HCT116 (cell line): ENCODE results near the gene ACBD5. TPM values are rescaled to one million over a fixed set of nuclear protein-coding genes. Genes with fewer than 3 reads are reported as not detected.

ENCODE experiments used
- ATAC-seq: fragments of 200-7000 bp; cut with Tn5 transposase; 2 replicates; pipeline ENCODE4 v1.9.1; 2020; ENCODE audit warnings: mild to moderate bottlenecking, moderate library complexity
- BruUV-seq: library from RNA; stranded (reverse); fragments of 400-500 nt; replicated peaks from 2 replicates; lab custom pipeline; 2021; lab: Mats Ljungman, UMichigan
- CTCF ChIA-PET: fragments of 300-600 bp; sonication (Branson Sonifier 250); formaldehyde crosslinking; loops from one replicate; lab custom pipeline; 2021; ENCODE audit warnings: antibody characterized with exemption; lab: Charles Lee
- POLR2A ChIA-PET: fragments of 300-600, 350-600 bp; sonication (Branson Sonifier 250); formaldehyde crosslinking; loops from one replicate; lab custom pipeline; 2021; ENCODE audit warnings: antibody characterized with exemption; lab: Charles Lee
- RAD21 ChIA-PET, 2 experiments: fragments of 300-600 bp; sonication (Branson Sonifier 250); formaldehyde crosslinking; loops; one replicate each; lab custom pipeline; 2023; ENCODE audit warnings: low total read pairs in 2 of 2; ENCODE audit not compliant: uncharacterized antibody in 2 of 2, unreplicated experiment in 2 of 2, low non-redundant PET in 1 of 2; lab: Charles Lee
- DNase-seq: peaks from one replicate; pipeline ENCODE4 v3.0.0-alpha.2; 2010; ENCODE audit warnings: low read depth, low spot score
- H2AFZ ChIP-seq: fragments of 200-600 bp; shearing (Covaris generic), sonication (generic); 2 replicates; pipeline ENCODE4 v1.6.1; 2017; ENCODE audit warnings: low read depth, mixed run types, mixed read lengths, antibody characterized with exemption, low read length; ENCODE audit not compliant: poor library complexity, severe bottlenecking
- H3K27ac ChIP-seq: 2 replicates; pipeline ENCODE4 v1.5.1; 2012; ENCODE audit warnings: low read depth, low read length
- H3K27me3 ChIP-seq: fragments of 200-600 bp; sonication (generic); 2 replicates; pipeline ENCODE4 v1.6.1; 2016; ENCODE audit warnings: mixed run types, low read length, mixed read lengths; ENCODE audit not compliant: insufficient read depth
- H3K36me3 ChIP-seq, 2 experiments: fragments of 200-500 bp in 1 of 2; fragments of 200-600 bp in 1 of 2; sonication (Bioruptor generic) in 1 of 2; sonication (generic) in 1 of 2; 2 replicates each; pipeline versions ENCODE4 v1.5.1 to v1.6.1; 2014 to 2016; ENCODE audit warnings: low read length in 2 of 2, inconsistent platforms in 1 of 2, mixed read lengths in 1 of 2, mixed run types in 1 of 2; ENCODE audit not compliant: insufficient read depth in 2 of 2, control insufficient read depth in 1 of 2
- H3K4me1 ChIP-seq, 2 experiments: fragments of 200-600 bp in 1 of 2; sonication (generic) in 1 of 2; 2 replicates each; pipeline versions ENCODE4 v1.5.1 to v1.6.1; 2012 to 2017; ENCODE audit warnings: low read length in 2 of 2, inconsistent platforms in 1 of 2, mild to moderate bottlenecking in 1 of 2, mixed read lengths in 1 of 2, mixed run types in 1 of 2, moderate library complexity in 1 of 2; ENCODE audit not compliant: insufficient read depth in 2 of 2, control insufficient read depth in 1 of 2
- H3K4me2 ChIP-seq: fragments of 200-600 bp; sonication (generic); 2 replicates; pipeline ENCODE4 v1.6.1; 2017; ENCODE audit warnings: mixed run types, low read length, mixed read lengths
- H3K4me3 ChIP-seq, 2 experiments: fragments of 200-600 bp in 1 of 2; sonication (generic) in 1 of 2; replicated peaks in 1 of 2; 2 replicates each; pipeline ENCODE4 v1.5.1; 2011 to 2016; ENCODE audit warnings: low read length in 2 of 2, control low read depth in 1 of 2, low read depth in 1 of 2, mild to moderate bottlenecking in 1 of 2, mixed read lengths in 1 of 2, mixed run types in 1 of 2
- H3K79me2 ChIP-seq: fragments of 200-600 bp; sonication (generic); 2 replicates; pipeline ENCODE4 v1.6.1; 2017; ENCODE audit warnings: mild to moderate bottlenecking, mixed run types, low read length, moderate library complexity, mixed read lengths; ENCODE audit not compliant: insufficient read depth
- H3K9ac ChIP-seq: fragments of 200-600 bp; sonication (generic); 2 replicates; pipeline ENCODE4 v1.6.1; 2016; ENCODE audit warnings: low read length, mixed read lengths
- H3K9me2 ChIP-seq: fragments of 200-600 bp; sonication (generic), shearing (Covaris generic); 2 replicates; pipeline ENCODE4 v1.6.1; 2017; ENCODE audit warnings: mixed run types, mild to moderate bottlenecking, moderate library complexity; ENCODE audit not compliant: insufficient read depth
- H3K9me3 ChIP-seq, 2 experiments: fragments of 200-500 bp in 1 of 2; fragments of 200-600 bp in 1 of 2; sonication (Bioruptor generic) in 1 of 2; sonication (generic) in 1 of 2; 2 replicates each; pipeline ENCODE4 v1.6.1; 2014 to 2017; ENCODE audit warnings: low read length in 2 of 2, mixed read lengths in 2 of 2, inconsistent platforms in 1 of 2, low read depth in 1 of 2, mild to moderate bottlenecking in 1 of 2, mixed run types in 1 of 2, moderate library complexity in 1 of 2; ENCODE audit not compliant: control insufficient read depth in 1 of 2, insufficient read depth in 1 of 2
- H4K20me1 ChIP-seq: fragments of 200-600 bp; sonication (generic), shearing (Covaris generic); 2 replicates; pipeline ENCODE4 v1.6.1; 2017; ENCODE audit warnings: mixed run types, mild to moderate bottlenecking, moderate library complexity; ENCODE audit not compliant: insufficient read depth
- CBX3 ChIP-seq: IDR thresholded peaks from 2 replicates; pipeline ENCODE4 v1.6.1; 2012; ENCODE audit warnings: low read depth
- CEBPB ChIP-seq: IDR thresholded peaks from 2 replicates; pipeline ENCODE4 v1.6.1; 2012; ENCODE audit warnings: low read depth
- FOSL1 ChIP-seq: IDR thresholded peaks from 2 replicates; pipeline ENCODE4 v1.6.1; 2012; ENCODE audit warnings: low read depth
- JUND ChIP-seq: IDR thresholded peaks from 2 replicates; pipeline ENCODE4 v1.6.1; 2012
- POLR2AphosphoS5 ChIP-seq: IDR thresholded peaks from 2 replicates; pipeline ENCODE4 v1.6.1; 2011; ENCODE audit warnings: mild to moderate bottlenecking, low read depth, low read length, moderate library complexity
- RAD21 ChIP-seq: IDR thresholded peaks from 2 replicates; pipeline ENCODE4 v1.6.1; 2012; ENCODE audit warnings: low read depth, mild to moderate bottlenecking
- REST ChIP-seq: IDR thresholded peaks from 2 replicates; pipeline ENCODE4 v1.6.1; 2012; ENCODE audit warnings: low read depth
- SIN3A ChIP-seq: IDR thresholded peaks from 2 replicates; pipeline ENCODE4 v1.6.1; 2012; ENCODE audit warnings: low read depth
- TCF7L2 ChIP-seq: IDR thresholded peaks from 2 replicates; pipeline ENCODE4 v1.7.0; 2011; ENCODE audit warnings: borderline replicate concordance, inconsistent platforms; ENCODE audit not compliant: insufficient read depth, insufficient read length; ENCODE audit errors: extremely low read depth
- ZFX ChIP-seq: fragments of 450-650 bp; IDR thresholded peaks from 2 replicates; pipeline ENCODE4 v1.6.1; 2017
- ZNF274 ChIP-seq: fragments of 200-500 bp; sonication (Bioruptor generic); IDR thresholded peaks from 2 replicates; pipeline ENCODE4 v1.6.1; 2014; ENCODE audit warnings: mild to moderate bottlenecking, low read depth, low read length, inconsistent platforms
- intact Hi-C: fragments of 100-400 bp; cut with micrococcal nuclease; formaldehyde crosslinking; loops from 2 replicates; pipeline ENCODE4 v1.10.0; 2022
- total RNA-seq: library from RNA; stranded (reverse); gene quantifications from one replicate; pipeline ENCODE4 v1.2.1, GENCODE V29; 2021; ENCODE audit not compliant: unreplicated experiment
- TF ChIP-seq, protein P1 (sequence below): IDR thresholded peaks from 2 replicates; pipeline ENCODE4 v1.6.1; 2011; ENCODE audit warnings: mild to moderate bottlenecking, low read length, moderate library complexity; ENCODE audit not compliant: insufficient replicate concordance; ENCODE audit errors: extremely low read depth
- TF ChIP-seq, protein P2 (sequence below): IDR thresholded peaks from 2 replicates; pipeline ENCODE4 v1.6.1; 2012

ACBD5 gene
- total RNA-seq, 1 experiment from 2014 or later: 19.5 TPM

DNA sequence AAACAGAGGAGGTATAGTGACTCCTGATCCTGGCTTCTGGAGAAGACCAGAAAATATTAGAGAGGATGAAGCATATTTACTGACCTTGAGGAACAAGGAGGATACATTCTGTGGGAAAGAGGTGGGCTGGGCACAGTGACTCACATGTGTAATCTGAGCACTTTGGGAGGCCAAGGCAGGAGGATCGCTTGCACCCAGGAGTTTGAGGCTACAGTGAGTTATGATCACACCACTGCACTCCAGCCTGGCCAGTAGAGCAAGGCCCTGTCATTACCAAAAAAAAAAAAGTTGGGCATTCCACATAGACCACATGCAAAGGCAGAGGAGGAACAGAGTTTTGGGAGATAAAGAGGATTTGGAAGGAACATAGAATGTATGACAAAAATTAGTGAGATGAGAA lies 4.4 kb upstream of the ACBD5 start:
- no peak overlapping the region for H3K27ac ChIP-seq
- no peaks in the 10 kb centered on the region for H3K9me2 ChIP-seq
- ChIA-PET RAD21 (no interaction called here), POLR2A (no interaction called here), CTCF (no interaction called here)
- no peak for ATAC-seq
- no peaks in the 10 kb centered on the region for H3K27me3 ChIP-seq
- H3K9ac ChIP-seq: no peak overlapping the region
- H3K9me3 ChIP-seq: no peaks in the 10 kb centered on the region
- intact Hi-C loops: loop anchor here (5.0 kb wide), 1 partner anchor 852 kb away; no protein-coding TSS in a partner anchor
- peaks cover 3 to 34% of the 10 kb centered on the region in 2 experiments; a peak in 3 of 4 replicates for H3K4me1 ChIP-seq
- H3K4me2 ChIP-seq: peak overlapping the region; percentile 99; the same call in 1 of the 2 replicates
- H3K79me2 ChIP-seq: peaks cover 5% of the 10 kb centered on the region
- no peak overlapping the region for H2AFZ ChIP-seq
- no peaks in the 10 kb centered on the region for H4K20me1 ChIP-seq
- no peaks in the 10 kb centered on the region for H3K36me3 ChIP-seq
- DNase-seq: no peak
- no TSS peak for BruUV-seq
- H3K4me3 ChIP-seq: no peak overlapping the region
- no peak for TF ChIP-seq FOSL1
- TF ChIP-seq REST: no peak
- no peak for TF ChIP-seq TCF7L2
- no peak for TF ChIP-seq SIN3A
- no peak for TF ChIP-seq JUND
- TF ChIP-seq RAD21: no peak
- no peak for TF ChIP-seq ZFX
- TF ChIP-seq, protein P1, sequence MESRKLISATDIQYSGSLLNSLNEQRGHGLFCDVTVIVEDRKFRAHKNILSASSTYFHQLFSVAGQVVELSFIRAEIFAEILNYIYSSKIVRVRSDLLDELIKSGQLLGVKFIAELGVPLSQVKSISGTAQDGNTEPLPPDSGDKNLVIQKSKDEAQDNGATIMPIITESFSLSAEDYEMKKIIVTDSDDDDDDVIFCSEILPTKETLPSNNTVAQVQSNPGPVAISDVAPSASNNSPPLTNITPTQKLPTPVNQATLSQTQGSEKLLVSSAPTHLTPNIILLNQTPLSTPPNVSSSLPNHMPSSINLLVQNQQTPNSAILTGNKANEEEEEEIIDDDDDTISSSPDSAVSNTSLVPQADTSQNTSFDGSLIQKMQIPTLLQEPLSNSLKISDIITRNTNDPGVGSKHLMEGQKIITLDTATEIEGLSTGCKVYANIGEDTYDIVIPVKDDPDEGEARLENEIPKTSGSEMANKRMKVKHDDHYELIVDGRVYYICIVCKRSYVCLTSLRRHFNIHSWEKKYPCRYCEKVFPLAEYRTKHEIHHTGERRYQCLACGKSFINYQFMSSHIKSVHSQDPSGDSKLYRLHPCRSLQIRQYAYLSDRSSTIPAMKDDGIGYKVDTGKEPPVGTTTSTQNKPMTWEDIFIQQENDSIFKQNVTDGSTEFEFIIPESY: no peak
- no peak for TF ChIP-seq POLR2AphosphoS5
- no peak for TF ChIP-seq ZNF274
- TF ChIP-seq, protein P2, sequence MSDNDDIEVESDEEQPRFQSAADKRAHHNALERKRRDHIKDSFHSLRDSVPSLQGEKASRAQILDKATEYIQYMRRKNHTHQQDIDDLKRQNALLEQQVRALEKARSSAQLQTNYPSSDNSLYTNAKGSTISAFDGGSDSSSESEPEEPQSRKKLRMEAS: no peak
- no peak for TF ChIP-seq CBX3
- TF ChIP-seq CEBPB: no peak
